ENCODE measurements around the gene POLE.
"Not testable (repeated sequence)": the region's sequence is repeated elsewhere in the genome, so short reads cannot be mapped to it uniquely, and the experiment has no call there.

The POLE gene

GRCh38 chr12:132718644-132719043, 31.5 kb upstream of the POLE start:
- no peak for DNase-seq

GRCh38 chr12:132717531-132718387, 30.6 kb upstream of the POLE start:
- no peak for DNase-seq

GRCh38 chr12:132717011-132717410, 29.9 kb upstream of the POLE start:
- DNase-seq, result no peak

GRCh38 chr12:132716356-132716755, 29.2 kb upstream of the POLE start:
- no peak for DNase-seq

- no peak for DNase-seq
These were observed 28.7 kb upstream of the POLE start for GRCh38 chr12:132715874-132716273.

- DNase-seq, result no peak
These were observed 26.0 kb upstream of the POLE start for GRCh38 chr12:132713123-132713522.

GRCh38 chr12:132711080-132711843, 24.1 kb upstream of the POLE start:
- DNase-seq, result no peak

- no peak for DNase-seq
These were observed 23.4 kb upstream of the POLE start, which contains the start of gene PGAM5 for GRCh38 chr12:132710405-132711079. TSS of gene PGAM5 (plus strand) at chr12:132710842. CDS start at chr12:132710877, 35 bp downstream.

- DNase-seq, result no peak
These were observed 22.9 kb upstream of the POLE start for GRCh38 chr12:132710043-132710404.

- no peak for DNase-seq
These were observed 21.0 kb upstream of the POLE start for GRCh38 chr12:132708150-132708549.

- DNase-seq, result no peak
These were observed 20.1 kb upstream of the POLE start for GRCh38 chr12:132707241-132707640.

- DNase-seq, result no peak
These were observed 16.5 kb upstream of the POLE start for GRCh38 chr12:132703641-132704040.

GRCh38 chr12:132702640-132703039, 15.5 kb upstream of the POLE start:
- no peak for DNase-seq

GRCh38 chr12:132700212-132700822, 13.2 kb upstream of the POLE start:
- no peak for DNase-seq

- DNase-seq, result no peak
These were observed 11.2 kb upstream of the POLE start for GRCh38 chr12:132698341-132698740.

GRCh38 chr12:132695431-132695830, 8.3 kb upstream of the POLE start:
- DNase-seq, result no peak

- DNase-seq, result not testable (repeated sequence)
These were observed 7.7 kb upstream of the POLE start for GRCh38 chr12:132694888-132695287.

GRCh38 chr12:132692030-132692429, 4.9 kb upstream of the POLE start:
- DNase-seq, result not testable (repeated sequence)

- no peak for DNase-seq
These were observed 3.0 kb upstream of the POLE start for GRCh38 chr12:132690112-132690511.

GRCh38 chr12:132689227-132689626, 2.1 kb upstream of the POLE start:
- no peak for DNase-seq

GRCh38 chr12:132686825-132687210, 324 bp downstream of the POLE start:
- no peak for DNase-seq

GRCh38 chr12:132685400-132685799, 1.7 kb downstream of the POLE start:
- no peak for DNase-seq

GRCh38 chr12:132677492-132677891, 9.7 kb downstream of the POLE start:
- DNase-seq, result no peak
